AG20443 (cell line): ENCODE measurements around the gene JAKMIP1.

Source experiments
- DNase-seq: peaks from one replicate; pipeline ENCODE4 v3.0.0; 2012; ENCODE audit warnings: low spot score, mixed read lengths

Gene JAKMIP1

DNA sequence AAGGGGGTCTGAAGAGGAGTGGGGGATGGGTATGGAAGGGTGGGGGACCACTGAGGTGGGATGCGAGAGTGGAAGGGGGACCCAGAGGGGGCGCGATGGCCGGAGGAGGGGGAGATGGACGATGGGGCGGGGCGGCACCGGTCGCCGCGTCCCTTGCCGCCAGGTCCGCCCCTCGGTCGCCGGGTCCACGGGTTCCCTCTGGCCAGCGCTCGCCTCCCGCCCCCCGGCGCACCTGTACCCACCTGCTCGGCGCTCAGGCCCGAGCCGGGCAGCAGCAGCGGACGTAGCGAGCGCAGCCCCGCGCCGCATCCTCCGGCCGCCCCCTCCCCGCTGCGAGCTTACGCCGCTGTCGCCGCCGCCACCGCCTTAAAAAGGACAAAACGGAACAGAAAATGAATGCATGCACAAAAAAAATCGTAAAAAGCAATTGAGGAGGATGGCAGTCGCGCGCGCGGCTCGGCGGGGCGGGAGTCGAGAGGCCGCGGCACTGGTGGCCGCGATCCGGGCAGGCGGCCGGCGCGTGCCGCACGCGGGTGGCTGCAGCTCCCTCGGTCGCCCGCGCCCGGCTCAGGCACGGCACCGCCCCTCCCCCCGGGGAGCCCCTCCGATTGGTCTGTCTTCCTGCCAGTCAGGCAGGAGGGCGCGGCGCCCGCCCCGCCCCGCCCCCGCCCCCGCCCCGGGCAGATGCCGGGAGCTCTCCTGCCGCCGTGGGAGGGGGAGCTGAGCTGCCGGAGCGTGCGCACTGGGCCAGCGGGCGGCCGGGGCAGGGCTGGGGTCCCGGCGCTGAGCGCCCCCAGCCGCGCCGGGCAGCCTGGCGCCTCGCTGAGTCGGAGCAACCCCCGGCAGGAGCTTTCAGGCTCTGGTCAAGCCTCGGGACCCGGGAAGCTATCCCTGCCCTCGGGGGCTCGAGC lies at the start of gene JAKMIP1:
JAKMIP1 (minus strand) TSS at position 539 of the 911 bp plus-strand sequence. CDS start 87,699 bp downstream, outside the sequence.
- DNase-seq = peak; percentile 86

DNA sequence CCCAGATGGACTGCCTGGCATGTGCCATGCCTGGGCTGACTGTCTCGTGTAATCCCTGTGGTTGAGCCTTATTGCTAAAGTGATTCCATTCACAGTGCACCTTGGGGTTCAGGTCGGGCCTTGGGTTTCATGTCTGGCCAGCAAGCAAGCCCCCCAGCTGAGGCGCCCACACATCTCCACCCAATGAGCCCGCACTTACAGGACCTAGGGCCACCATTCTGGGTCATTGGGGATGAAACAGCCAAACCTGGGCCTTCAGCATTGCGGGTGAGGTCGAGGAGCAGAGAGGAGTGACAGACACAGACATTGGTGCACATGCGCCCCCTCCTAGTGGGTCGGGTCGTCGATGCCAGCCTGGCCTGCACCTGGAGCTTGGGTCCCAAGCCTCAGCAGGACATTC lies 48.0 kb upstream of the JAKMIP1 start:
- DNase-seq = no peak

DNA sequence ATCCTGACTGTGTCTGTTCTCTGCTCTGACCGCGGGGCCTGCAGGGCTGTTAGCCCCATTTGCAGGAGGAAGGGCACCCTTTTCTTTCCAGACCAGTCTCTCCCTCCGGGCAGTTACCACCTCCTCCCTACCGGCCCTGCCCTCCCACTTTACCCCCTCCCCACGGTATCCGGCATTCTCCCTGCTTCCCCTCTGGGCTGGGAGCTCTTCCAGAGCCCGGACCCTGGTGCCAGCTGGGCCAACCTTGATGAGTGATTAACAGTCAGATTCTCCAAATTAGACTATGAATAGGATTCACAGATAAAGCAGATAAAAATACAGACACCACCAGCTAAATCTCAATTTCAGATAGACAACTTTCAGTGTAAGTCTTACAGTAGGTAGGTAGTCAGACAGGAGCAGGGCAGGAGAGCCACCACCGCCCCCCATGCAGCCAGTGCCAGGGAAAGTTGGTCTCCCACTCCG lies 45.9 kb upstream of the JAKMIP1 start:
- DNase-seq = no peak

DNA sequence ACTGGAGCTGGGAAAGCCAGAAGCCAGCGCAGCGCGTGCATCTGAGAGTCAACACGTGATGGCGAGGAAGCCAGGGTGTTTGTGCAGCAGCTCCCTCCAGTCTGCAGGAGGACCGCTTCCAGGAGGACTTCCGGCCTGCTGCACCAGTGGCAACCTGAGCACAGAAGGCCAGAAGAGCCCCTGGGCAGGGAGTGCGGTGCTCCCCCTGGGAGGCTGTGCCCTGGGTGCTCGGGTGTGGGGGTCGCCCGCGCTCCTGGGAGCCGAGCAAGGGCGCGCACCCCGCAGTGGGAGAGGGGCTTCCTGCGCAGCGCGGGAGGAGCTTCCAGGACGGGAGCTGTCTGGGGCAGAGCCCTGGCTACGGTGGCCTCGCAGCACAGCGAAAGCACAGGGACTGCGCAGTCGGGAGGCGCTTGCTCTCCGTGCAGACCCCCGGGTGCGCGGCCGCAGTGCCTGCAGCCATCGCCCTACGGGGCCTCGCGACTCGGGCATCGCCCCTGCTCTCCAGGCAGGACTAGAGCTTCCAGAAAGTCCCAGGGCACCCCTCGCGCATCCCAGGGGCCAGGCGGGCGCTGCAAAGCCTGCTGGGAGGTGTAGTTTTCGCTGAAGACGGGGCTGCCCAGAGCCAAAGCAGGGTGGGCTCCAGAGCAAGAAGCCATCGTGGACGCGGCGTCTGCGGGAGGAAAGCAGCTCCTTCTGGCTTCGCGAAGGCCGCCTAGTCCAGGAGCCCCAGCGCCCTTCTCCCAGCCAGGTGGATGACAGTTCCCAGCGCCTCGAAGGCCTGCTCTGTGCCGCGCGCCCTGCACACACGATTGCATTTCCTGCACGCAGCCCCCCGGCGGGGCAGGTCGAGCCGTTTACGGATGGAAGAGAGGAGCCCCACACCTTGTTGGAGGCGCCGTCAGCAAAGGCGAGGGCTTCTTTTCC lies 45.2 kb upstream of the JAKMIP1 start:
- no peak for DNase-seq

DNA sequence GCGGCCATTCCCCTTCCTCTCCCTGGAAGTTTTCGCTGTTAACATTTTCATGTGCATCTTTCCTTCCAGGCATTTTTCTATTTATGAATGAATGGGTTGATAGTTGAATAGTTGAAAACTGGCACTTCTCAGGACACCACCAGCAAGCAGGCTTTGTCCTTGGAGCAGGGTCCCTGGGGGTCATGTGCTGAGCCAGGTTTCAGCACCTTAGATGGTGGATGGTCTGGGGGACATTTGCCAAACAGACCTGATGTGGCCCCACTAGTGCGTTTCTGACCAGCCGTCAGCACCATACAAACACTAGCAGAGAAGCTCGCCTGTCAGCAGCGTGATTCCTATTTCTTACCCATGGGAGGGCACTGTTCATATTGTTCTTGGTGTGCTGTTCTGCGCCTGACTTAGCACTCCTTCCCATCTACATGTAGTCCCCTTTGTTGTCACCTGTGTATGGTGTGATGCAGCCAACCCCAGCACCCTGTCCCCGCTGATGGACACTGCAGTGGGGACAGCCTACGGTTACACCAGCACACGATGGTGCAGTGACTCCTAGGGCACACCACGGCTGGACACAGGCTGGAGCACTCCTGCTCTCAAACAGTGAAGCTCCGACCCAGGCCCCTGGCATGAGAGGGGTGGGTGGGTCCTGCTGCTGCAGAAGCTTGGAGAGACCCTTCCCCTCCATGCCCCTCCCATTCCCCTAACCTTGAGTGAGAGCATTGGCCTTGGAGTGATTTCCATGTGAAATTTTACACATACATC lies 42.1 kb upstream of the JAKMIP1 start:
- no peak for DNase-seq

DNA sequence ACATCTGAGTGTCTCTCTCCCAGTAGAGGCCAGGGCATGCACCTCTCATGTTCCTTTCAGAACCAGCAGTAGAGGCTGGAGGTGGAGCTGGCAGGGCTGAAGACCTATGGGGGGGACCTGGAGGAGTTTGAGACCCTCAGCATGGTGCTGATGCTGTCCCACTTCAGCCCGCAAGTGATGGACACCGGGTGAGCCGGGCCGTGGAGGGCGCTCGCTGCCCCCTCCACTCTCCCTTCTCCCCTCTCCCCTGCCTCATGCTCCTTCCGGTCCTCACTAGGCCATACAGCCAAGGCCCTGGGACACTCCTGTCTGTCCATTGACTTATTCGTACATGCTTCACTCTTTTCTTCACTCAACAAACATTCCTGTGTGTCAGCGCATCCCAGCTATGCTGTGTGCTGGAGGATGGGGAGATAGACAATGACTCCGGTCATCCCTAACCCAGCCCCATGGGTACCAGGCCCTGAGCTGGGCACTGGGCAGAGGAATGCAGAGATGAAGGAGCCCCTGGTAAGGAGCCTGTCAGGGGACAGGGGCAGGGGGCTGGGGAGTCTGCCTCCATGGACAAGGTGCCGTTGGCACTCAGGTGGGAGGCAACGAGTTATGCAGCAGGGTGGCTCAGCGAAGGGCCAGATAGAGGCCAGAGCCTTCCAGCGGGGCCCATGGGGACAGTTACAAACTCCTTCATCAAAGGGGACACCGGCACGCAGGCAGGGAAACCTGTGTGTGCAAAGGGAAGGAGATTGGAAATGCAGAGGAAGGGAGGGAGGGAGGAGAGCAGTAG lies 40.9 kb upstream of the JAKMIP1 start:
- no peak for DNase-seq

DNA sequence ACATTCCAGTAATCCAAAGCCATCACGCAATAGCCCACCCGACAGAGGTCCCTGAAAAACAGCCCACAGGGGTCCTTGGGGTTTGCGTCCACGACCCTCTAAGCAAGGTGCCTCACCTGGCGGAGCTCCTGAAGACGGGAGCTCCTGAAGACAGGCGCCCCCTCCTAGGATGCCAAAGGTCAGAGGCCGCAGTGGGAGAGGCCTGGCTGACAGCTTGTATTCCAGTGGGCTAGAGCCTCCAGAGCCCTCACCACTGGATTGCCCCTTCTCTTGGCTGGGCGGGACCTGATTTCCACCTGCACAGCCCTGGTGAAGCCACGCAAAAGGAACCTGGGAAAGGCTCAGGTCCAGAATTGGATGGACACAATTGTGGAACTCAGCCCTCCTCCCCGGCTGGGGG lies 39.6 kb upstream of the JAKMIP1 start:
- no peak for DNase-seq

DNA sequence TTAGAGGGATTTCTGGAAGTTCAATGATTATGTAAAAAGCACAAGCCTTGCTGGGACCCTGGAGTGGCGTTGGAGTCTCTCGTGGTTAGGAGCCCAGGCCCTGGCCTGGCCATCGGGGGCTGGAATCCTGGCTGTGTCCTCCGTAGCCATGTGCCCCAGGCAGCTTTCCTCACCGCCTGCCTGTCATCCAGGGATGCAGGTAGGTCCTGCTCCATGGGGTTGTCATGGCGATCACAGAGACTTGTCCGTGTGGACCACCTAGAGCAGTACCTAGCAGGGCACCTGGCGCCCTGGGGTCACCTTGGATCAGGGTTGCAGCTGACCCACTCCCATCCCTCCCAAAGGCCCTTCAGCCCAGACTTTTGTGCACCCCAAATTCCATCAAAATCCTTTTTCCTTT lies 39.1 kb upstream of the JAKMIP1 start:
- DNase-seq = no peak

DNA sequence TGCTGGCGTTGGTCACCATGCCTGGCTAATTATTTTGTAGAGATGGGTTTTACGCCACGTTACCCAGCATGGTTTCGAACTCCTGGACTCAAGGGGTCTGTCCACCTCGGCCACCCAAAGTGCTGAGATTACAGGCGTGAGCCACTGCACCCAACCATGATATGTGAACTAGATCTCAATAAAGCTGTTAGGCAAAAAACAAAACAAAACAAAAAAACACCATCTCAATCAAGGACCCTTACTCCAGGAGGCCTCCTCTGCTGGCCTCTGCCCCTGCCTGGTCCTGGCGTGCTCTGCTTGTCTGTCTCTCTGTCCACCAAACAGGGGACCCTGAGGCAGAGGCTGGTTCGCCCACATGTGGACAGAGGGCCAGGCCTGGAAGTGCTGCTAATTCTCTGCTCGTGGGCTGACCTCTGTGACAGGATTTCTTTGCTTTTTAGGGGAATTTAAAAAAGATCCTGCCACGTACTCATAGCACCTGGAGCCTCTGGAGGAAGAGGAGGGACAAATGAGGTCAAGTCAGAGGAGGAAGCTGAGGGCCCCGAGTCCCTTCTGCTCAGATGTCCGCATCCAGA lies 36.6 kb upstream of the JAKMIP1 start:
- DNase-seq = no peak

DNA sequence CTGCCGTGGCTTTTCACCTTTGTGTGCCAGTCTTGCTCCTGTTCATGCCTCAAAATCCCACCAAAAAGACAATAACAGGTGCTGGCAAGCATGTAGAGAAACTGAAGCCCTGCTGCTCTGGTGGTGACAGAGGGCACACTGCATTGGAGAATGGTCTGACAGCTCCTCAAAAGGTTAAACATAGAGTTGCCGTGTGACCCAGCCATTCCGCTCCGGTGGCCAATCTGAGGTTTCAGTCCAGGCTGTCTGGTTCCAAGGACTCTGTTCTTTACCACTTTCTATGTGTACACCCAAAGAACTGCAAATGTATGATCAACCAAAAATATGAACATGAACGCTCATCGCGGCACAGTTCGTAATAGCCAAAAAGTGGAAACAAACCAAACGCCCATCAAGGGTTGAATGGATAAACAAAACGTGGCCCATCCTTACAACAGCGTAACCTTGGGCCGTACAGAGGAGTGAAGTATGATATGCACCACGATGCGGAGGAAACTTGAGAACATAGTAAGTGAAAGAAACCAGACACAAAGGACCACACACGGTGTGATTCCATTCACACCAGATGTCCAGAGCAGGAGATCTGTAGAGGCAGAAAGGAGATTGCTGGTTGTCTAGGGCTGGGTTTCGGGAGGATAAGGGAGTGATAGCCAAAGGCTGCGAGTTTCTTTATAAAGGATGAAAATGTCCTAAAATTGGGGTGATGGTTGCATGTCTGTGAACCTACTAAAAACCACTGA lies 35.7 kb upstream of the JAKMIP1 start:
- no peak for DNase-seq

DNA sequence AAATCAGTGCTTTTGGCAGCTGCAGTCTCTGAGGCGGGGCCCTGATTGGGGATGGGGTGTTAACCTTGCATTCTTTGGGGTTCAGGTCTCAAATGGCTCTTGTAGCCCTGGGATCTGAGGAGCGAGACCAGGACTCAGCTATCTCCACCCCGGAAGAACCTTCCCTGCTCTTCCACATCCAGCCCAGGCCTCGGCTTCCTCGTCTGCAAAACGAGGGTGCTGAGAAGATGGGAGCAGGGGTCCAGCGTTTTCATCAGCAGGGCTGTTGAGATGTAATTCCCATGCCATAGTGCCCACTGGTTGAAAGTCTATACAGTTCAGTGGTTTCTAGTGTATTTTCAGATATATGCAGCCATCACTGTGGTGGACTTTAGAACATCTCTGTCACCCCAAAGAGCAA lies 34.7 kb upstream of the JAKMIP1 start:
- DNase-seq = no peak

DNA sequence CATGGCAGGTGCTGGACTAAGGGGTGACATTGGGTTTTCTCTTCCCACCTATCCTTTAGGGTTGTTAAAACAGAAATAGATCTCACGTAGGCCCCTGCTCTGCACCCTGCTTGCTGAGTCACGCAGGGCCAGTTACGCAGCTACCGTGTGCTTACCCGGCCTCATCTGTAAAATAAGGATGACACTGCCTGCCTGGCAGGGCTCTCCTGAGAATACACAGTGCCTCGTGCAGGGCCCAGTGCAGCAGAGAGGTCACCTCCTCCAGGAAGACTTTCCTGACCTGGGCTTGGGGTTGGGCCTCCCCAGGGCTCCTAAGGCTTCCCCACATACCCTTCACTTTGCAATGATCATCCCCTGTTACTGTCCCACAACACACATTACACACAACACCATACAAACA lies 33.6 kb upstream of the JAKMIP1 start:
- DNase-seq = no peak

DNA sequence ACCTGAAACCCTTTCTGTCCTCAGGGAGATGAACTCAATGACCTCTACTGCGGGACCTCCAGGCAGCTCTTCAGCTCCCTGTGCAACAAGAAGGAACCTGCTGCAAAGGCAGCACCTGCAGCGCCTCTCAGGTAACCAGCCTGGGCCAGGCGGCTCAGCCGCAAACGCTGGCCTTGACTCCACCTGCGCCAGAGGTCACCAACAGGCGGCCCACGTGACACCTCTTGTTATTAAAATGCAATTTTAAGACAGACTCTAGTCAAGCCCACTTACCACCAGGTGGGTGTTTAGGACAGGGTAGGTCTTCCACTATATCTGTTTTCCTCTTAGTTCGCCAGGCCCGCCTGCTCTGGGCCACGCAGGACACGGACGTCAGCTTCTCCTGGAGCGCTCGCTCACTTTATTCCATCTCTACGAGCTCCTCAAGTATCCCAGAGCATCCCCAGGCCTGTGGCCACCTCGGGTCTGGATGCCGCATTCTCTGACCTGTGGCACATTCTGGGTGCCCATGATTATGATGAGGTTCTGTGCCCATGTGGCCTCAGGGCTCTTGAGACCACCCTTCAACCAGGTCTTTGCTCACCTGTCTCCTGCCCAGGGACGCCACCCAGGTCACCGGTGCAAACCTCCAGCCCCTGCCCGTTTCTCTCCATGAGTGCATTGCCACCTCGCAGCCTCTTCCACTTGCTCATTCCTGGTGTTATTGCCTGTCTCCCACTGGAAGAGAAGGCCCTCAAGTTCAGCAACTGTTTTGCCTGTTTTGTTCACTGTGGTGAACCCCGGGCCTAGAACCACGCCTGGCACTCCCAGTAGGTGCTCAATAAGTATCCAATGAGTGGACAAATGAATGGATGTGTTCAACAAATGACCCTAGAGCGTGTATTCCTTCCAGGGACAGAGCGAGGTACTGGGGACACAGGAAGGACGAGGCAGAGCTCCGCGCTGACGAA lies 32.8 kb upstream of the JAKMIP1 start:
- no peak for DNase-seq

DNA sequence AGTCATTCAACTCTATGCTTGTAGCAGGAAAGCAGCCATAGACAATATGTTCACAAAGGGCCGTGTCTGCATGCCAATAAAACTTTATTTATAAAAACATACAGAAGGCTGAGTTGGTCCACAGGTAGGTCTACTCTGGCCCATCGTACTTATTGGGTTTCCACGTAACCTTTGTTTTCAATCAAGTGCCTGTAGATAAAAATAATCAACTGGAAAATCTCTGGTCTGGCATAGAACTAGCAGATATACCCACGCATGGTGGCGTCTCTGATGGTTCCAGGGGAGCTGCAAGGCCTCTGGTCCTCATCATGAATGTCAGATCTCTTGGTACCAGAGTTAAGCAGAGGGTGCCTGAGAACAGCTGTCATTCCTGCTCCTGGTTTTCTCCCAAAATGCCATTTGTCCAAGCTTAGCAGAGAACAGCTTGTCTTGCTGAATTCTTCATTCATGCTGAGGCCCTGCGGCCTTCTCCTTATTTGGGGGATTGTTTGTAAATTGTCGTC lies 31.4 kb upstream of the JAKMIP1 start:
- DNase-seq = no peak

DNA sequence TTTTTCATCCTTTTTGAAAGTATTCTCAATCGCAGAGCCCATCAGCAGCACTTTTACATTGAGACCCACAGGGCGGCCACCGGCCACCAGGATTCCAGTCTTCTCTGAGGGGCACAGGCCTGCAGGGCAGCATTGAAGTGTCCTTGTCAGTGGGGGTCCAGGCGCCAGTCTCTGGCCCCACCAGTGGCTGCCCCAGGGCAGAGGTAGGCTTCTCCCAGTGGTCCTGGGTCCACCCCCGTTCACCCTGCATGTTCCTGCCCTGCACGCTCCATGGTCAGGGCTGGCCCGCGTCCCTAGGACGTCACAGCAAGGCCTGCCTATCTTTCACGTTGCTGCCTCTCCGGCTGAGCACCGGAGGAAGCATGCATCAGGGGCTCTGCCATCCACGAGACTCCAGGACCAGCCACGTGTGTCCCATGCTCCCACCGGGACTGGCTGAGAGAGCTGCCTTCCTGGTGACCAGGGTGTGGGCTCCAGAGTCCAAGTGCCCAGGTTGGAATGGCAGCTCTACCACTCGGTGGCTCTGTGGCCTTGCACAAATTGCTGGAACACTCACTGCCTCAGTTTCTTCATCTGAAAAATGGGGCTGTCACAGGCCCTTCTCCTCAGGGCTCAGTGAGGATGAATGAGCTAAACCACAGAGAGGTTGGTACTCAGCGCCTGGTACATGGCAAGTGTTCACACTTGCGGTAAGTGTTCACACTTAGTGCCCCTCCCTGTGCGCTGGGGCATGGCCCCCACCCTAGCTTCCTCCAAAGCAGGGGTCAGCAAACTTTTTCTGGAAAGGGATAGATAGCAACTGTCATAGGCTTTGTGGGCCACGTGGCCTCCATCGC lies 30.7 kb upstream of the JAKMIP1 start:
- DNase-seq = no peak

DNA sequence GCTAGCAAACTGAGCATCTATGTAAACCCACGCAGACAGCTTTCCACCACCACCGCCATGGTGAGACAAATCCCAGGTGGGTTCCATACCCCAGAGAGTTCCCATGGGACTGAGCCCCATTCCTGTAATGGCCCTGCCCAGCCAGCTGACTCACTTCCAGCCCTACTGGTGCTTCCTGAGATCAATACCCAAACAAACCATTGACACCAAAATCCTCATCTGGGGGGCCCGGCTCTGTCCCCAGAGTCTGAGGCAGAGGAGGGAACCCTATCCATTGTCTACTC lies 30.1 kb upstream of the JAKMIP1 start:
- DNase-seq = no peak

DNA sequence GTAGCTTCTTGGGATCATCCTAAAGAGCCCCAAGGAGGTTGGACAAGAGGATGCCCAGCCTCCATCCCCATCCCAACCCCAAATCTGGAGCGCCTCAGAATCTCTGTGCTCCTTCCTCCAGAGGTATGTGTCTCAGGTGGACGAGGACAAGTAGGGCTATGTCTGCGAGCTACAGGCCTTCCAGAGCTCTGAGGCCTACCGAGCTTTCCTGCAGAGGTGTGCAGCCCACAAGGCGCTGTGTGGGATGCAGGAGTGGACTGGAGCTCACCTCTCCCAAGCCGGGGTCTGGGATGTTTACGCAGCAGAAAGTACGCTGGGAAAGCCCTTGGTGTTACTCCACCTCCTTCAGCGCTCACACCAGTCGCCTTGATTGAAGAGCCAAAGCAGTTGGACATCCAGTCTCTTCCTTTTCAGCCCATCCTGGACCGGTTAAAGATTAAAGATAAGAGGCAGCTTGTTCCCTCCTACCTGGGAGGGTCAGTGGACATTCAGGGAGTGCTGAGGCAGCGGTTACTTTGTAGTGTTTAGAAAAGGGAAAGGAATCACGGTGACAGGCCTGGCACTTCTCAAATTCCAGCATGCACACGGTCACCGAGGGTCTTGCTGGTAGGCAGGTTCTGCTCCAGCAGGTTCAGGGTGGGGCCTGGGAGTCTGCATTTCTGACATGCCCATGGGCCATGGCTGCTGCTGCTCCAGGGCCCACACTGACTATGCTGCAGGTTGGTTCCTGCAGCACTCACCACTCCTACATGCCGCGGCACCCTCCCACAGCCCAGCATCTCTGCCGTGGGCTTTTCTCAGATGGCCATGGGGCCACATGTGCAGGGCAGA lies 29.5 kb upstream of the JAKMIP1 start:
- no peak for DNase-seq
